Measurements from ENCODE around the gene TMED3. TPM values are rescaled to one million over a fixed set of nuclear protein-coding genes. Genes with fewer than 3 reads are reported as not detected.

The TMED3 gene
- total RNA-seq, 1 donor from 2014 or later, result 132 TPM

DNA sequence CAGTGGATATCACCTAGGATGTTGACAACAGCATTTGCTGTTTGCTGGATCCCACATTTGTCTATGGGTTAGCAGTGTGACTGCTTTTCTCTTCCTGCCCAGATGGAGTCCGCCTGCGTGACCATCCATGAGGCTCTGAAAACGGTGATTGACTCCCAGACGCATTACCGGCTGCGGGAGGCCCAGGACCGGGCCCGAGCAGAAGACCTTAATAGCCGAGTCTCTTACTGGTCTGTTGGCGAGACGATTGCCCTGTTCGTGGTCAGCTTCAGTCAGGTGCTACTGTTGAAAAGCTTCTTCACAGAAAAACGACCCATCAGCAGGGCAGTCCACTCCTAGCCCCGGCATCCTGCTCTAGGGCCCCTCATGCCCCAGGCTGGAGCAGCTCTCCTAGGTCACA is 11.0 kb downstream of the TMED3 start:
- peaks cover 3% of the 10 kb centered on the region for H3K36me3 ChIP-seq (ENCODE audit: control insufficient read depth, insufficient read depth, low read length)

DNA sequence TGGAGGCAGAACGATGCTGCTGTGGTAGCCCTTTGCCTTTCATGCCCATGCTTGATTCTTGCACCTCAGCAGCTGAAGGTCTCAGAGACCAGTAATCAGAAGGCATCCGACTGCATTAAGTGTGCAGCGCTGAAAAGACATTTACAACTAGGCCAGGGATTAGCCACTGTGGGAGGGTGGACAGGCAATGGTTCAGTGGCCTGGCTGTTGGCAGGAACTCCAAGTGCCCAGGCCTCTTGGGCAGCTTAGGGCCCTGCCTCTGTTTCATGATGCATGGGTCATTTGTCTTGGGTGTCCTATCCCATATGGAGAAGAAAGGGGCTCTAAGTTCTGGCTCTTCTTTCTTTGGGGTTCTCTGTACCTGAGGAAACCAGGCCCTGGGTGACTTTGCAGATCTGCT is 11.4 kb downstream of the TMED3 start:
- Histone ChIP-seq H3K4me3 (ENCODE audit: low read depth, low read length) (no peak overlapping the region), H3K36me3 (ENCODE audit: control insufficient read depth, insufficient read depth, low read length) (peaks cover 3% of the 10 kb centered on the region), H3K27me3 (ENCODE audit: control insufficient read depth, insufficient read depth, low read length) (no peaks in the 10 kb centered on the region)
- no peak for DNase-seq (ENCODE audit: low read depth)
- TF ChIP-seq, protein P1, sequence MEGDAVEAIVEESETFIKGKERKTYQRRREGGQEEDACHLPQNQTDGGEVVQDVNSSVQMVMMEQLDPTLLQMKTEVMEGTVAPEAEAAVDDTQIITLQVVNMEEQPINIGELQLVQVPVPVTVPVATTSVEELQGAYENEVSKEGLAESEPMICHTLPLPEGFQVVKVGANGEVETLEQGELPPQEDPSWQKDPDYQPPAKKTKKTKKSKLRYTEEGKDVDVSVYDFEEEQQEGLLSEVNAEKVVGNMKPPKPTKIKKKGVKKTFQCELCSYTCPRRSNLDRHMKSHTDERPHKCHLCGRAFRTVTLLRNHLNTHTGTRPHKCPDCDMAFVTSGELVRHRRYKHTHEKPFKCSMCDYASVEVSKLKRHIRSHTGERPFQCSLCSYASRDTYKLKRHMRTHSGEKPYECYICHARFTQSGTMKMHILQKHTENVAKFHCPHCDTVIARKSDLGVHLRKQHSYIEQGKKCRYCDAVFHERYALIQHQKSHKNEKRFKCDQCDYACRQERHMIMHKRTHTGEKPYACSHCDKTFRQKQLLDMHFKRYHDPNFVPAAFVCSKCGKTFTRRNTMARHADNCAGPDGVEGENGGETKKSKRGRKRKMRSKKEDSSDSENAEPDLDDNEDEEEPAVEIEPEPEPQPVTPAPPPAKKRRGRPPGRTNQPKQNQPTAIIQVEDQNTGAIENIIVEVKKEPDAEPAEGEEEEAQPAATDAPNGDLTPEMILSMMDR (IDR thresholded peaks at IDR 0.05; ENCODE audit: insufficient read depth, low read length, poor library complexity, severe bottlenecking), result no peak

More for the DNA sequence above, 11.0 kb downstream of the TMED3 start:
- no peak for DNase-seq (ENCODE audit: low read depth)
- TF ChIP-seq, protein P1 (IDR thresholded peaks at IDR 0.05; ENCODE audit: insufficient read depth, low read length, poor library complexity, severe bottlenecking), result no peak
- Histone ChIP-seq H3K4me3 (ENCODE audit: low read depth, low read length) (no peak overlapping the region), H3K27me3 (ENCODE audit: control insufficient read depth, insufficient read depth, low read length) (no peaks in the 10 kb centered on the region)

DNA sequence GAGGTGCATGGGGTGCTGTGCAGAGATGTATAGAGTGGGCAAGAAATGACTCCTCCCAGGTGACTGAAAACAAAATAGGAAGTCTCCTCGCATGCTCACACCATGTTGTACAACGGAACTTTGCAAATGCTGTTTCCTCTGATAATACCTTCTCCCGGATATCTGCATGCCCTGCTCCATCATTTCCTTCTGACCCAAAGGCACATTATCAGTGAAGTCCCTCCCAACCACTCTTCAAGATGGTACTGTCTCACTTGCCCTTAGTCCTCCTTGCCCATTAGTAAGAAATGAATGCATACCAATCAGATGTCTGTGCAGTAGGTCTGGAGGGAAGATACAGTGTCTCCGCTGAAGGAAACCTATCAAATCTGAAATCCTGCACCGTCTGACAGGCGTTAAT is 12.0 kb downstream of the TMED3 start:
- H3K27me3 ChIP-seq (ENCODE audit: control insufficient read depth, insufficient read depth, low read length), result no peaks in the 10 kb centered on the region
- no peak overlapping the region for H3K4me3 ChIP-seq (ENCODE audit: low read depth, low read length)
- peaks cover under 1% of the 10 kb centered on the region for H3K36me3 ChIP-seq (ENCODE audit: control insufficient read depth, insufficient read depth, low read length)
- DNase-seq (ENCODE audit: low read depth), result no peak
- TF ChIP-seq, protein P1 (IDR thresholded peaks at IDR 0.05; ENCODE audit: insufficient read depth, low read length, poor library complexity, severe bottlenecking), result no peak

DNA sequence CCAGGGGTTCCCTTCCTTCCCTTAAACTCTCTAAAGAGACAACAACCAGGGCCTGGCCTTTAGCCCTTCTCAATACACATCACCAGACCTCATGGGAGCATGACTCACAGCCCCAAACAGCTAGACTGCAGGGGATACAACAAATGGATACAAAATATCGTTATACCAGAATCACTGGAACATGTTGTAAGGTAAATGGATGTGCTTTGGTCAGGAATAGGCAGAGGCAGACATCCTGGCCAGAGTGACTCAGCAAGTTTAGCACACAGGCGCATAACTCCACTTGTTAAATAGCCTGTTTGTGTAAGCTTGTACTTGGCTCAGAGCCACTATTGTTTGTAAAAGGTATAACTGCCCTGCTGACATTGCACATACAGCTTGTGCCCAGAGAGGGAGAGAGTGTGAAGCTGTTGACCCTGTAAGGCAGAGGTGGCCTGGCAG is 18.3 kb downstream of the TMED3 start:
- DNase-seq (ENCODE audit: low read depth), result no peak

DNA sequence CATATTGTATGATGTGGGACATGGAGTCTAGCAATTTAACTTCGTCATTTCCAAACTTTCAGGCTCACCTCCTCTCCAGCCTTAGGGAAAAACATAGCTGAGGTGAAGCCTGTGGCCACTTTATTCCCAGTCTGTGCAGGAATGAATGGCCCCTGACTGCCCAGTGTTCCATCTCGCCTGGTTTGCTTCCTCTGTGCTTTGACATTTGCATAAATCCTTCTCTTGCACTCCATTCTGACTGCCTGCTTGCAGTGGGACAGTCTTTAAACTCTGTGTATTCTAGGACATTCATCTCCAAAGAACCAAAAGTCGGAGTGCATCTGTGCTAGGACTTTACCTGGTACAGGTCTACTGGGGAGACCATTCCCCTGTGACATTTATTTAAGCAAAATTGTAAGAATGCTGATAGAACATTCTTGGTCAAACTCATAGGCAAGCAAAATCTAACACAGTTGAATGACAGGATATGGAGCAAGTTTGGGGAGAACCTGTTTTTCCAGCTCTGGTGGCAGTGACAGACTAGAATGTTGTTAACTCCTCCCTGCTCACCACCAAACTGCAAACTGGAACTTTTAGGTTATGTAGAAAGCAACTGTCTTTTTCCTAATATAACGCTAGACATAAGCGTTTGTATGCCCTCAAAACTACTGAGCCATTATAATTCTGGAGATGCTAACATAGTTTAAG is 22.1 kb downstream of the TMED3 start:
- DNase-seq (ENCODE audit: low read depth), result no peak
- TF ChIP-seq, protein P1 (IDR thresholded peaks at IDR 0.05; ENCODE audit: insufficient read depth, low read length, poor library complexity, severe bottlenecking), result no peak
- Histone ChIP-seq H3K36me3 (ENCODE audit: control insufficient read depth, insufficient read depth, low read length) (no peaks in the 10 kb centered on the region), H3K4me3 (ENCODE audit: low read depth, low read length) (no peak overlapping the region), H3K27me3 (ENCODE audit: control insufficient read depth, insufficient read depth, low read length) (no peaks in the 10 kb centered on the region)

More for the DNA sequence above, 18.3 kb downstream of the TMED3 start:
- TF ChIP-seq, protein P1 (IDR thresholded peaks at IDR 0.05; ENCODE audit: insufficient read depth, low read length, poor library complexity, severe bottlenecking), result no peak
- Histone ChIP-seq H3K27me3 (ENCODE audit: control insufficient read depth, insufficient read depth, low read length) (no peaks in the 10 kb centered on the region), H3K36me3 (ENCODE audit: control insufficient read depth, insufficient read depth, low read length) (no peaks in the 10 kb centered on the region), H3K4me3 (ENCODE audit: low read depth, low read length) (no peak overlapping the region)

DNA sequence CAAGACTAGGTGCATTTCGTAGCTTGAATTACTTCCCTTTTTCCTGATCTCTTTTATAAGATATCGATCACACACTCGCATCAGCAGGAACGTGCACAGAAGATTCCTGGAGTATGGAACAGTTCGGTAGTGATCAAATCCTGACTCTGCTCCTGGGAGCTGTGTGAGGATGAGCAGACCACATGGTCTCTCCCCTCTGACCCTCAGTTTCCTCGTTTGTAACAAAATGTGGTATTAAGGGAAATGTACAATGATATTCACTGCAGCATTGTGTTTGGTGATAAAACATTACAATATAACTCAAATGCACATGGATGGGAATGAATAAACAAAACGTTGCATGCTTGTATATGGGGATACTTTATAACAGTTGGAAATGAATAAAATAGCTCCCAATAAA is 26.7 kb downstream of the TMED3 start:
- no peaks in the 10 kb centered on the region for H3K27me3 ChIP-seq (ENCODE audit: control insufficient read depth, insufficient read depth, low read length)
- no peak overlapping the region for H3K4me3 ChIP-seq (ENCODE audit: low read depth, low read length)
- DNase-seq (ENCODE audit: low read depth), result no peak
- TF ChIP-seq, protein P1 (IDR thresholded peaks at IDR 0.05; ENCODE audit: insufficient read depth, low read length, poor library complexity, severe bottlenecking), result no peak
- no peaks in the 10 kb centered on the region for H3K36me3 ChIP-seq (ENCODE audit: control insufficient read depth, insufficient read depth, low read length)
